K562 (cell line): ENCODE measurements around the gene SLC12A6. TPM values are rescaled to one million over a fixed set of nuclear protein-coding genes. Genes with fewer than 3 reads are reported as not detected.

Experiments used
- CBFA2T2 ChIP-seq: fragments of 450-650 bp; conservative IDR thresholded peaks from 2 replicates; pipeline ENCODE4 v1.6.1; 2017; ENCODE audit warnings: mild to moderate bottlenecking
- CREB3 ChIP-seq: fragments of 450-650 bp; conservative IDR thresholded peaks from 2 replicates; pipeline ENCODE4 v1.6.1; 2016; ENCODE audit warnings: missing genetic modification characterization, low read depth, mild to moderate bottlenecking, missing compliant biosample characterization, moderate library complexity
- EHMT2 ChIP-seq: fragments of 450-650 bp; IDR thresholded peaks from 2 replicates; pipeline ENCODE4 v1.6.1; 2018; ENCODE audit warnings: antibody characterized with exemption
- FOXA3 ChIP-seq, 2 experiments: fragments of 450-650 bp in 1 of 2; sonication (generic) in 1 of 2; formaldehyde crosslinking; IDR thresholded peaks in 1 of 2; conservative IDR thresholded peaks in 1 of 2; 2 replicates each; pipeline versions ENCODE4 v1.4.0 to v1.8.0; 2020 to 2022; ENCODE audit warnings: mild to moderate bottlenecking in 2 of 2, missing genetic modification reagents in 1 of 2
- HDGF ChIP-seq: fragments of 450-650 bp; IDR thresholded peaks from 2 replicates; pipeline ENCODE4 v1.6.1; 2016
- HOXB6 ChIP-seq: fragments of 250-450 bp; sonication (Bioruptor Pico); IDR thresholded peaks from 2 replicates; pipeline ENCODE4 v1.5.1; 2022; ENCODE audit warnings: mild to moderate bottlenecking, borderline replicate concordance
- IFI16 ChIP-seq: fragments of 250-450 bp; sonication (Bioruptor Pico); IDR thresholded peaks from 2 replicates; pipeline ENCODE4 v2.1.2; 2022; ENCODE audit warnings: mild to moderate bottlenecking, inconsistent platforms
- KLF6 ChIP-seq: fragments of 250-450 bp; sonication (Bioruptor Pico); IDR thresholded peaks from 2 replicates; pipeline ENCODE4 v1.4.0; 2020; ENCODE audit warnings: mild to moderate bottlenecking, moderate library complexity, borderline replicate concordance
- MECOM ChIP-seq: fragments of 250-450 bp; sonication (Bioruptor Pico); IDR thresholded peaks from 2 replicates; pipeline ENCODE4 v1.8.0; 2022; ENCODE audit warnings: inconsistent platforms
- MED1 ChIP-seq: sonication (generic); formaldehyde crosslinking; IDR thresholded peaks from 2 replicates; pipeline ENCODE4 v1.8.1; 2023; ENCODE audit warnings: missing genetic modification reagents, borderline replicate concordance
- MTA1 ChIP-seq: fragments of 450-650 bp; IDR thresholded peaks from 2 replicates; pipeline ENCODE4 v1.6.1; 2017; ENCODE audit warnings: borderline replicate concordance
- PCBP1 ChIP-seq: fragments of 200-400 bp; formaldehyde crosslinking; IDR thresholded peaks from 2 replicates; pipeline ENCODE4 v1.6.1; 2018; ENCODE audit warnings: mild to moderate bottlenecking, low read depth, low read length; ENCODE audit not compliant: poor library complexity, severe bottlenecking
- POLR2B ChIP-seq: fragments of 450-650 bp; IDR thresholded peaks from 2 replicates; pipeline ENCODE4 v1.6.1; 2018; ENCODE audit warnings: low read depth; ENCODE audit not compliant: partially characterized antibody
- RFX1 ChIP-seq: fragments of 450-650 bp; IDR thresholded peaks from 2 replicates; pipeline ENCODE4 v1.6.1; 2016; ENCODE audit warnings: mild to moderate bottlenecking, moderate library complexity
- RFX7 ChIP-seq: fragments of 250-450 bp; sonication (Bioruptor Pico); IDR thresholded peaks from 2 replicates; pipeline ENCODE4 v1.5.1; 2021; ENCODE audit warnings: mild to moderate bottlenecking
- SOX6 ChIP-seq: fragments of 450-650 bp; IDR thresholded peaks from 2 replicates; pipeline ENCODE4 v1.6.1; 2014; ENCODE audit warnings: mild to moderate bottlenecking
- SREBF1 ChIP-seq: fragments of 150-350 bp; IDR thresholded peaks from 2 replicates; pipeline ENCODE4 v1.6.1; 2014; ENCODE audit warnings: antibody characterized with exemption, low read depth, low read length, borderline replicate concordance
- TCF7L2 ChIP-seq: fragments of 150-350 bp; IDR thresholded peaks from 2 replicates; pipeline ENCODE4 v1.6.1; 2016; ENCODE audit warnings: low read depth, mild to moderate bottlenecking, low read length, moderate library complexity
- THRA ChIP-seq: fragments of 450-650 bp; IDR thresholded peaks from 2 replicates; pipeline ENCODE4 v1.6.1; 2017; ENCODE audit warnings: mild to moderate bottlenecking, moderate library complexity
- U2AF1 ChIP-seq: fragments of 200-400 bp; formaldehyde crosslinking; optimal IDR thresholded peaks from 2 replicates; pipeline ENCODE3; 2017; ENCODE audit warnings: mild to moderate bottlenecking, low read depth, low read length, moderate library complexity
- ZC3H8 ChIP-seq: fragments of 450-650 bp; IDR thresholded peaks from 2 replicates; pipeline ENCODE4 v1.6.1; 2017
- ZKSCAN8 ChIP-seq: fragments of 200-800 bp; sonication (Bioruptor generic); IDR thresholded peaks from 2 replicates; pipeline ENCODE4 v1.6.1; 2016; ENCODE audit warnings: missing genetic modification characterization, missing compliant biosample characterization
- ZNF143 ChIP-seq: sonication (generic); formaldehyde crosslinking; IDR thresholded peaks from 2 replicates; pipeline ENCODE4 v1.9.0; 2022; ENCODE audit warnings: mild to moderate bottlenecking, missing genetic modification reagents
- ZNF75A ChIP-seq: fragments of 450-650 bp; formaldehyde crosslinking; IDR thresholded peaks from 2 replicates; pipeline ENCODE4 v1.4.0; 2020; ENCODE audit warnings: mild to moderate bottlenecking
- polyA plus RNA-seq, 8 experiments: library from polyadenylated mRNA; depleted of rRNA in 4 of 8; stranded (reverse) in 5 of 8; unstranded in 3 of 8; fragments of >200 nt; fragmentation: Nextera tagmentation in 2 of 8; fragmentation: Illumina TruSeq in 1 of 8; extraction: Ambion mirVana in 2 of 8; extraction: Trizol in 1 of 8; gene quantifications; 2 replicates each; pipeline versions ENCODE4 v1.2.1 to v1.2.3, GENCODE V29; 2011 to 2014; ENCODE audit warnings: inconsistent platforms in 1 of 8, missing spikeins in 1 of 8
- total RNA-seq, 7 experiments: library from RNA; depleted of rRNA in 6 of 7; stranded (reverse); fragments of >200 nt in 6 of 7; fragmentation: Illumina TruSeq in 2 of 7; extraction: Trizol in 2 of 7; gene quantifications; 2 replicates each; pipeline versions ENCODE4 v1.2.1 to v1.2.3, GENCODE V29; 2011 to 2021; ENCODE audit warnings: low replicate concordance in 1 of 7
- TF ChIP-seq, protein P1 (sequence below), 2 experiments: fragments of 450-650 bp; IDR thresholded peaks; 2 replicates each; pipeline ENCODE4 v1.6.1; 2018; ENCODE audit warnings: mild to moderate bottlenecking in 2 of 2, low read depth in 1 of 2; ENCODE audit not compliant: partially characterized antibody in 2 of 2

Gene SLC12A6
- total and polyA plus RNA-seq, 9 of the 15 experiments (the other 6 are each of a cell fraction or from before 2014, with no cell fraction given), result 1.4 to 16.4 (median 6.7) TPM

DNA sequence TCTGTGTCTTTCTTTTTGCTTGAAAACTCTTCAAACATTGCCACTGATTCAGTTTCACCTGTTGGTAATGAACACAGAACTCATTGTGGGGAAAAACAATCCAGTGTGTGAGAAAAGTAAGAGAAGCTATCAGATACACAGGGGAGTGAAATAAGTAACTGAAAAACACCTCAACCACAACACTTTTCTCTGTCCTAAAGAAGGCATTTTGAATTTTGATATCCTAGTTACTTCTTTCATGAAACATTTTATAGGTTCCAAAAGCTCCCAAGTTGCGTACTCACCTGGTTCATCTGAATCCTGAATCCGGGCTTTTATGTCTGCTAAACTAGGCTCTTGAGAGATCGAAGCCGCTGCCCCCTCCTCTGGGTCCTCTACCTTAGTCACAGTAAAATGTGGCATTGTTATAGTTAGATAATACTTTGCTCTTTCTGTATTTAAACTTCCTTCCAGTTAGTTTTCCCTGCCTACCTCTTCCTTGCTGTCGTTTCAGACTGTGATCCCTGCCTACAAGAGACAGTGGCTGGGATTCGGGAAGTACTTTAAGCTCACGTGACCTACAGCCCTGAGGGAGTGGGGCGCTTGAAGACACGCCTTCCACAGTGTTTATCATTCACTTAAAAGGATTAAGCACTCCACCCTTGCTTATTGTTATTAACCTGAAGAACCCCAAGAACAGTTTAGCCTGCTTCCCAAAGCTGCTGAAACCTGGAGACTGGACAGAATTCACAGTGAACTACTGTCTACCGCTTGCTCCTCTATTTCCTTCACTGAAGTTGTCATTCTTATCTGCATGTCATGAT, 19.1 kb downstream of the SLC12A6 start (continued):
- TF ChIP-seq U2AF1 (no peak), MECOM (CRISPR knock-in tag) (no peak), ZNF143 (CRISPR knock-in tag) (no peak), RFX1 (no peak), EHMT2 (no peak), TCF7L2 (no peak), ZKSCAN8 (CRISPR knock-in tag) (no peak), HDGF (no peak), RFX7 (CRISPR knock-in tag) (no peak), FOXA3 (CRISPR knock-in tag; conservative IDR thresholded peaks at IDR 0.05 in 1 of 2, IDR thresholded peaks at IDR 0.05 in 1 of 2) (no peak), SOX6 (peak; percentile 75), ZC3H8 (no peak), ZNF75A (CRISPR knock-in tag) (no peak), HOXB6 (CRISPR knock-in tag) (no peak), PCBP1 (no peak), KLF6 (CRISPR knock-in tag) (no peak), MED1 (CRISPR knock-in tag) (no peak), MTA1 (no peak), SREBF1 (no peak), POLR2B (peak; percentile 42), THRA (no peak), CREB3 (tag) (no peak), IFI16 (no peak), CBFA2T2 (peak; percentile 71)
- TF ChIP-seq, protein P1, sequence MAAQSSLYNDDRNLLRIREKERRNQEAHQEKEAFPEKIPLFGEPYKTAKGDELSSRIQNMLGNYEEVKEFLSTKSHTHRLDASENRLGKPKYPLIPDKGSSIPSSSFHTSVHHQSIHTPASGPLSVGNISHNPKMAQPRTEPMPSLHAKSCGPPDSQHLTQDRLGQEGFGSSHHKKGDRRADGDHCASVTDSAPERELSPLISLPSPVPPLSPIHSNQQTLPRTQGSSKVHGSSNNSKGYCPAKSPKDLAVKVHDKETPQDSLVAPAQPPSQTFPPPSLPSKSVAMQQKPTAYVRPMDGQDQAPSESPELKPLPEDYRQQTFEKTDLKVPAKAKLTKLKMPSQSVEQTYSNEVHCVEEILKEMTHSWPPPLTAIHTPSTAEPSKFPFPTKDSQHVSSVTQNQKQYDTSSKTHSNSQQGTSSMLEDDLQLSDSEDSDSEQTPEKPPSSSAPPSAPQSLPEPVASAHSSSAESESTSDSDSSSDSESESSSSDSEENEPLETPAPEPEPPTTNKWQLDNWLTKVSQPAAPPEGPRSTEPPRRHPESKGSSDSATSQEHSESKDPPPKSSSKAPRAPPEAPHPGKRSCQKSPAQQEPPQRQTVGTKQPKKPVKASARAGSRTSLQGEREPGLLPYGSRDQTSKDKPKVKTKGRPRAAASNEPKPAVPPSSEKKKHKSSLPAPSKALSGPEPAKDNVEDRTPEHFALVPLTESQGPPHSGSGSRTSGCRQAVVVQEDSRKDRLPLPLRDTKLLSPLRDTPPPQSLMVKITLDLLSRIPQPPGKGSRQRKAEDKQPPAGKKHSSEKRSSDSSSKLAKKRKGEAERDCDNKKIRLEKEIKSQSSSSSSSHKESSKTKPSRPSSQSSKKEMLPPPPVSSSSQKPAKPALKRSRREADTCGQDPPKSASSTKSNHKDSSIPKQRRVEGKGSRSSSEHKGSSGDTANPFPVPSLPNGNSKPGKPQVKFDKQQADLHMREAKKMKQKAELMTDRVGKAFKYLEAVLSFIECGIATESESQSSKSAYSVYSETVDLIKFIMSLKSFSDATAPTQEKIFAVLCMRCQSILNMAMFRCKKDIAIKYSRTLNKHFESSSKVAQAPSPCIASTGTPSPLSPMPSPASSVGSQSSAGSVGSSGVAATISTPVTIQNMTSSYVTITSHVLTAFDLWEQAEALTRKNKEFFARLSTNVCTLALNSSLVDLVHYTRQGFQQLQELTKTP (IDR thresholded peaks at IDR 0.05; ENCODE audit: low read depth in 1 of 2, partially characterized antibody in 2 of 2), result peak in 1 of 2 experiments; percentile 48
